ENCODE results near the gene CSN3. TPM values are rescaled to one million over a fixed set of nuclear protein-coding genes. Genes with fewer than 3 reads are reported as not detected.

Gene CSN3
- total RNA-seq, 4 donors from 2014 or later = not detected

DNA sequence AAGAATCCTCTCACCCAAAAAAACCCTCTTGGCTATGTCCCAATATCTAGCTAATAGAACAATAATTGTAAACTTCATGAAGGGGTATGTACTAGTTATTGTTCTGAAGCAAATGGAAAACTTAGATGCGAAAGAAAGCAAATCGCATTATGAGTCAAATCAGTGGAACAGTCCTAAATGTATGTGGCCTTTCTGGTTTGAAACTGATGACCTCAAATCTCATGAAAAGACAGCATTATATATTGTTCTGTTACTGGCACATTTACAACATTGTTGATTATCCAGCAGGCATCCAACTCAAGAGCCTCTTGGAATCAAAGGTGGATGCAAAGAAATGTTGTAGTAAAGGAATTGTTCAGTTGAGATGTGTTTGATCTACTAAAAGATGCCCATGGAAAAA is 34.7 kb downstream of the CSN3 start:
- TF ChIP-seq CTCF (IDR thresholded peaks at IDR 0.05; ENCODE audit: low read depth) = no peak

DNA sequence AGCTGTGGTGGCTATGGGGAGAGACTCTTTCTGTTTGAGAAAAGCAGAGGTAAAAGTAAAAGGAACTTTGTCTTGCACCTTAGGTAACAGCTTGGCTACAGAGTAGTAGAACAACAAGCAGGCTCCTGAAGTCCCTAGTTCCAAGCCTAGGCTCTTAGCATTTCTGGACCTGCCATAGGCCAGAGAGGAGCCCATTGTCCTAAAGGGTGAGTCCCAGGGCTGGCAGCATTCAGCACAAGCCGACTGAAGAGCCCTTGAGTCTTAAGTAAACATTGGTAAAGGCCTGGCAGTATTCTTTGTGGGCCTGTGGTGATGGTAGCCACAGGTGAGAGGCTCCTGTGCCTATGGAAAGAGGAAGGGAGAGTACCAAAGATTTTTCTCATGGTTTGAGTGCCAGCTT is 38.2 kb downstream of the CSN3 start:
- TF ChIP-seq CTCF (IDR thresholded peaks at IDR 0.05; ENCODE audit: low read depth) = no peak

- no peak for TF ChIP-seq CTCF (IDR thresholded peaks at IDR 0.05; ENCODE audit: low read depth)
These were observed 46.3 kb downstream of the CSN3 start for GRCh38 chr4:70288651-70289050.

GRCh38 chr4:70291341-70291740 is 48.9 kb downstream of the CSN3 start:
- no peak for TF ChIP-seq CTCF (IDR thresholded peaks at IDR 0.05; ENCODE audit: low read depth)

GRCh38 chr4:70297576-70297975 is 55.2 kb downstream of the CSN3 start:
- no peak for TF ChIP-seq CTCF (IDR thresholded peaks at IDR 0.05; ENCODE audit: low read depth)

GRCh38 chr4:70298051-70298450 is 55.7 kb downstream of the CSN3 start:
- TF ChIP-seq CTCF (IDR thresholded peaks at IDR 0.05; ENCODE audit: low read depth) = no peak

- no peak for TF ChIP-seq CTCF (IDR thresholded peaks at IDR 0.05; ENCODE audit: low read depth)
These were observed 57.2 kb downstream of the CSN3 start for GRCh38 chr4:70299643-70300042.
